Measurements from ENCODE around the gene HLA-E. TPM values are rescaled to one million over a fixed set of nuclear protein-coding genes. Genes with fewer than 3 reads are reported as not detected.

HLA-E gene
- total and polyA plus RNA-seq, 2 donors (not counting 1 experiment from before 2014, with no cell fraction given): 1,043 to 1,174 TPM

- H3K9me3 ChIP-seq (ENCODE audit: control extremely low read depth in 1 of 3, control insufficient read depth in 2 of 3, insufficient read depth in 1 of 3, low read length in 2 of 3): peaks cover 0 to 15% (median 0%) of the 10 kb centered on the region in 3 donors
- peaks cover 41 to 43% of the 10 kb centered on the region in 2 donors for H3K4me1 ChIP-seq (ENCODE audit: control insufficient read depth in 2 of 2, insufficient read depth in 2 of 2, low read length in 2 of 2)
- Mint-ChIP-seq H3K4me1 (peaks cover 32% of the 10 kb centered on the region), H3K9me3 (ENCODE audit: insufficient read depth) (no peaks in the 10 kb centered on the region), H3K27ac (no peak overlapping the region), H3K27me3 (peaks cover 73% of the 10 kb centered on the region), H3K4me3 (peak overlapping the region; percentile 69)
- peak overlapping the region; percentile 53 for H3K4me2 ChIP-seq (replicated peaks; ENCODE audit: low read depth, low read length, poor library complexity, severe bottlenecking)
- peaks cover 0 to 90% (median 64%) of the 10 kb centered on the region in 4 experiments for H3K27me3 ChIP-seq (replicated peaks in 1 of 4; ENCODE audit: control extremely low read depth in 1 of 4, control insufficient read depth in 3 of 4, insufficient read depth in 4 of 4, low read length in 3 of 4)
- no peak overlapping the region for H3K4me3 ChIP-seq (ENCODE audit: control extremely low read depth in 1 of 5, extremely low read depth in 1 of 5, insufficient read depth in 1 of 5, low read depth in 2 of 5, low read length in 4 of 5)
- H3K79me2 ChIP-seq (ENCODE audit: control insufficient read depth, insufficient read depth, low read length): no peaks in the 10 kb centered on the region
- ATAC-seq (ENCODE audit: low read depth) (no peak), DNase-seq (peak; percentile 33)
- H4K20me1 ChIP-seq (ENCODE audit: control insufficient read depth, insufficient read depth, low read length, poor library complexity, severe bottlenecking): peaks cover 20% of the 10 kb centered on the region
- POLR2A ChIA-PET: interaction anchor here (0.6 kb wide), 1 partner anchor 24 kb away, joined by 3 read pairs; no protein-coding TSS in a partner anchor
- H3K27ac ChIP-seq (ENCODE audit: low read length in 2 of 2): no peak overlapping the region
- 13% methylated on average over 37 of the region's 41 CpGs for WGBS (ENCODE audit: insufficient coverage)
- TF ChIP-seq CTCF (IDR thresholded peaks at IDR 0.05) (no peak), EZH2 (IDR thresholded peaks at IDR 0.05; ENCODE audit: borderline replicate concordance, insufficient read depth, low read depth, low read length, poor library complexity, severe bottlenecking) (peak; percentile 80)
- intact Hi-C loops (cut with micrococcal nuclease): loop anchor here (1.0 kb wide), 2 partner anchors 27 to 91 kb away; no protein-coding TSS in a partner anchor
- H3K9ac ChIP-seq (ENCODE audit: low read length): no peak overlapping the region
- H3K36me3 ChIP-seq (replicated peaks in 1 of 2; ENCODE audit: control extremely low read depth in 1 of 2, control insufficient read depth in 1 of 2, extremely low read depth in 1 of 2, insufficient read depth in 2 of 2, low read length in 1 of 2): no peaks in the 10 kb centered on the region
- CTCF ChIA-PET: interaction anchor here (0.6 to 7.0 kb wide), 29 partner anchors 10 to 962 kb away, joined by 3 to 88 read pairs (median 4); partner anchors contain the start of gene TRIM26
- H2AFZ ChIP-seq (ENCODE audit: insufficient read depth, low read depth, low read length, poor library complexity, severe bottlenecking): no peak overlapping the region
These were observed 36.4 kb upstream of the HLA-E start for GRCh38 chr6:30452736-30453507.

All from B cell (primary cell).